Measurements from ENCODE around the gene OGDH. TPM values are rescaled to one million over a fixed set of nuclear protein-coding genes. Genes with fewer than 3 reads are reported as not detected.

The OGDH gene
- polyA plus RNA-seq, 3 donors = 41.0 to 74.1 (median 49.9) TPM

- peaks cover 90 to 98% of the 10 kb centered on the region in 2 donors for H3K36me3 Mint-ChIP-seq
- H3K9me3 Mint-ChIP-seq = peaks cover 3 to 18% (median 12%) of the 10 kb centered on the region in 7 donors
- Histone ChIP-seq H4K20me1 (ENCODE audit: insufficient read depth, low read length) (peaks cover 5% of the 10 kb centered on the region), H3K27ac (ENCODE audit: low read depth in 1 of 2, low read length in 2 of 2) (peak overlapping the region in 1 of 2 donors; percentile 2), H3K36me3 (replicated peaks in 1 of 2; ENCODE audit: control insufficient read depth in 1 of 2, insufficient read depth in 2 of 2, low read length in 2 of 2) (peaks cover 93 to 99% of the 10 kb centered on the region in 2 donors), H3K9ac (ENCODE audit: insufficient read depth, low read length, poor library complexity, severe bottlenecking) (no peak overlapping the region), H3K4me1 (ENCODE audit: control insufficient read depth in 1 of 2, insufficient read depth in 2 of 2, low read length in 2 of 2) (no peaks in the 10 kb centered on the region), H3K27me3 (ENCODE audit: control insufficient read depth in 2 of 2, insufficient read depth in 2 of 2, low read length in 2 of 2) (no peaks in the 10 kb centered on the region), H3K9me3 (replicated peaks in 1 of 2; ENCODE audit: control insufficient read depth in 1 of 2, insufficient read depth in 1 of 2, low read length in 2 of 2) (peaks cover 0 to 6% of the 10 kb centered on the region in 2 donors), H3K4me2 (replicated peaks; ENCODE audit: extremely low read depth, low read length, poor library complexity, severe bottlenecking) (no peak overlapping the region), H3K79me2 (ENCODE audit: insufficient read depth, low read length) (no peaks in the 10 kb centered on the region), H2AFZ (ENCODE audit: insufficient read depth, low read depth, low read length, poor library complexity, severe bottlenecking) (no peak overlapping the region), H3K4me3 (replicated peaks in 1 of 3; ENCODE audit: low read depth in 2 of 3, low read length in 3 of 3) (no peak overlapping the region)
- H3K27ac Mint-ChIP-seq = peak overlapping the region in 2 of 7 donors; percentile 12 to 42
- H3K4me1 Mint-ChIP-seq = no peaks in the 10 kb centered on the region
- 97% methylated on average over 13 of the region's 15 CpGs for WGBS (ENCODE audit: insufficient coverage)
- no peak for DNase-seq
- no peak for TF ChIP-seq CTCF (IDR thresholded peaks at IDR 0.05)
- no peaks in the 10 kb centered on the region for H3K27me3 Mint-ChIP-seq (ENCODE audit: low read depth in 3 of 3)
- H3K4me3 Mint-ChIP-seq = no peak overlapping the region
- intact Hi-C loops (cut with micrococcal nuclease) = no loop called here
These were observed 90.3 kb downstream of the OGDH start for GRCh38 chr7:44696728-44697127.

DNA sequence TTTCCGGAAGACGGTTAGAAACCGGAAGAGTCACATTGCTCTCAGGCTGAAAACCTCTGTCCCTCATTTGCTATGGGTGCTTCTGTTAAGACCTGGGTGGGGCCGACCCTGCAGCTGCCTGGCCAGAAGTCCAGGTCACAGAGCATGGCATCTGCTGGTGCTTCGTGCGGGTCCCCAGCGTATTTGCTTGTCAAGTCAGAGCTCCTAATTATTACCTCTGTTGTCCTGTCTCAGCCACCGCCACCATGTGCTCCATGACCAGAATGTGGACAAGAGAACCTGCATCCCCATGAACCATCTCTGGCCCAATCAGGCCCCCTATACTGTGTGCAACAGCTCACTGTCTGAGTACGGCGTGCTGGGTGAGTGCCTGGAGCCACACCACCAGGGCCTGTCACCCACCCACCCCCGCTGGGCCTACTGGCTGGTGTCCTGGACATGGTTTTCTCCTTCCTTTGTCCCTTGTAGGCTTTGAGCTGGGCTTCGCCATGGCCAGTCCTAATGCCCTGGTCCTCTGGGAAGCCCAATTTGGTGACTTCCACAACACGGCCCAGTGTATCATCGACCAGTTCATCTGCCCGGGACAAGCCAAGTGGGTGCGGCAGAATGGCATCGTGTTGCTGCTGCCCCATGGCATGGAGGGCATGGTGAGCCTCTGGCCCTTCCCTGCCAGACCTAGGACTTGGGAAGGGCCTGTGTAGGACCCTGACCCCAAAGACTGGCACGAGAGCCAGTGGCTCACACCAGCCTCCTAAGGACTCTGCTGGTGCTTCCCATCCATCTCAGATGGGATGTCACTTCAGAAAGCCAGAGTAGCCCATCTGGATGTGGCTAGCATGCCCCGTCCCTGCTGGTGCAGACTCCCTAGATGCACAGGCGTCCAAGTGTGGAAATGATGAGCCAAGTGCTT lies 91.0 kb downstream of the OGDH start:
- Histone ChIP-seq H3K4me1 (ENCODE audit: control insufficient read depth in 1 of 2, insufficient read depth in 2 of 2, low read length in 2 of 2) (no peaks in the 10 kb centered on the region), H3K27ac (ENCODE audit: low read depth in 1 of 2, low read length in 2 of 2) (peak overlapping the region in 1 of 2 donors; percentile 2), H3K4me3 (replicated peaks in 1 of 3; ENCODE audit: low read depth in 2 of 3, low read length in 3 of 3) (no peak overlapping the region), H3K9me3 (replicated peaks in 1 of 2; ENCODE audit: control insufficient read depth in 1 of 2, insufficient read depth in 1 of 2, low read length in 2 of 2) (peaks cover 0 to 6% of the 10 kb centered on the region in 2 donors), H3K27me3 (ENCODE audit: control insufficient read depth in 2 of 2, insufficient read depth in 2 of 2, low read length in 2 of 2) (no peaks in the 10 kb centered on the region), H3K79me2 (ENCODE audit: insufficient read depth, low read length) (no peaks in the 10 kb centered on the region), H3K36me3 (replicated peaks in 1 of 2; ENCODE audit: control insufficient read depth in 1 of 2, insufficient read depth in 2 of 2, low read length in 2 of 2) (peaks cover 95 to 98% of the 10 kb centered on the region in 2 donors), H2AFZ (ENCODE audit: insufficient read depth, low read depth, low read length, poor library complexity, severe bottlenecking) (no peak overlapping the region), H4K20me1 (ENCODE audit: insufficient read depth, low read length) (peaks cover 5% of the 10 kb centered on the region), H3K4me2 (replicated peaks; ENCODE audit: extremely low read depth, low read length, poor library complexity, severe bottlenecking) (no peak overlapping the region), H3K9ac (ENCODE audit: insufficient read depth, low read length, poor library complexity, severe bottlenecking) (no peak overlapping the region)
- no peak overlapping the region for H3K4me3 Mint-ChIP-seq
- DNase-seq = no peak
- H3K36me3 Mint-ChIP-seq = peaks cover 89 to 96% of the 10 kb centered on the region in 2 donors
- no peaks in the 10 kb centered on the region for H3K4me1 Mint-ChIP-seq
- no peak for TF ChIP-seq CTCF (IDR thresholded peaks at IDR 0.05)
- peak overlapping the region in 3 of 7 donors; percentile 17 to 41 (median 21) for H3K27ac Mint-ChIP-seq
- H3K27me3 Mint-ChIP-seq (ENCODE audit: low read depth in 3 of 3) = no peaks in the 10 kb centered on the region
- WGBS (ENCODE audit: insufficient coverage) = 100% methylated on average over 20 of the region's 20 CpGs
- peaks cover 3 to 18% (median 12%) of the 10 kb centered on the region in 7 donors for H3K9me3 Mint-ChIP-seq
- intact Hi-C loops (cut with micrococcal nuclease) = no loop called here

Measured in CD14-positive monocyte (primary cell).